Neural cell (in vitro differentiated cells): ENCODE measurements around the gene STUB1. TPM values are rescaled to one million over a fixed set of nuclear protein-coding genes. Genes with fewer than 3 reads are reported as not detected.

Experiments used
- H2AFZ ChIP-seq: fragments of 200-600, 300-800 bp; sonication (generic), shearing (Covaris generic); 2 replicates; pipeline ENCODE4 v1.6.0; 2014; ENCODE audit warnings: low read depth, mild to moderate bottlenecking, antibody characterized with exemption, low read length, moderate library complexity
- H3F3A ChIP-seq: fragments of 200-600 bp; shearing (Covaris generic); 2 replicates; pipeline ENCODE4 v1.6.1; 2016; ENCODE audit warnings: mild to moderate bottlenecking, moderate library complexity, mixed read lengths, antibody characterized with exemption, low read length; ENCODE audit not compliant: insufficient read depth, poor library complexity, severe bottlenecking
- H3K27ac ChIP-seq: fragments of 200-600, 300-800 bp; sonication (generic), shearing (Covaris generic); 2 replicates; pipeline ENCODE4 v1.5.1; 2014; ENCODE audit warnings: mild to moderate bottlenecking, low read length, moderate library complexity
- H3K27me3 ChIP-seq: fragments of 300-800, 200-600 bp; sonication (generic), shearing (Covaris generic); 2 replicates; pipeline ENCODE4 v1.6.0; 2014; ENCODE audit warnings: mild to moderate bottlenecking, low read depth, low read length, moderate library complexity; ENCODE audit not compliant: insufficient read depth
- H3K36me3 ChIP-seq: fragments of 300-800, 200-600 bp; sonication (generic), shearing (Covaris generic); 2 replicates; pipeline ENCODE4 v1.5.1; 2014; ENCODE audit warnings: mild to moderate bottlenecking, antibody characterized with exemption, low read length, moderate library complexity; ENCODE audit not compliant: insufficient read depth
- H3K4me2 ChIP-seq: fragments of 300-800, 200-600 bp; sonication (generic), shearing (Covaris generic); 2 replicates; pipeline ENCODE4 v1.6.0; 2014; ENCODE audit warnings: mild to moderate bottlenecking, low read length
- H3K4me3 ChIP-seq: fragments of 300-800, 200-600 bp; sonication (generic), shearing (Covaris generic); 2 replicates; pipeline ENCODE4 v1.5.1; 2014; ENCODE audit warnings: mild to moderate bottlenecking, low read length, moderate library complexity
- H3K79me2 ChIP-seq: fragments of 200-600 bp; shearing (Covaris generic); replicated peaks from 2 replicates; pipeline ENCODE4 v1.6.0; 2014; ENCODE audit warnings: mild to moderate bottlenecking, low read length, moderate library complexity; ENCODE audit not compliant: insufficient read depth
- H3K9ac ChIP-seq: fragments of 300-800, 200-600 bp; sonication (generic), shearing (Covaris generic); 2 replicates; pipeline ENCODE4 v1.6.1; 2016; ENCODE audit warnings: mild to moderate bottlenecking, low read length, mixed read lengths
- H3K9me2 ChIP-seq: fragments of 200-600 bp; shearing (Covaris generic); 2 replicates; pipeline ENCODE4 v1.6.1; 2016; ENCODE audit warnings: mild to moderate bottlenecking, low read length, mixed read lengths; ENCODE audit not compliant: insufficient read depth
- H3K9me3 ChIP-seq: fragments of 200-600, 300-800 bp; sonication (generic), shearing (Covaris generic); 2 replicates; pipeline ENCODE4 v1.6.1; 2016; ENCODE audit warnings: mild to moderate bottlenecking, mixed run types, low read length, moderate library complexity, mixed read lengths
- H4K20me1 ChIP-seq: fragments of 200-600 bp; shearing (Covaris generic); 2 replicates; pipeline ENCODE4 v1.6.1; 2016; ENCODE audit warnings: mild to moderate bottlenecking, mixed run types; ENCODE audit not compliant: insufficient read depth
- EP300 ChIP-seq: fragments of 450-650 bp; conservative IDR thresholded peaks from 2 replicates; pipeline ENCODE4 v1.6.1; 2014; ENCODE audit warnings: antibody characterized with exemption, mild to moderate bottlenecking, moderate library complexity; ENCODE audit not compliant: poor library complexity, severe bottlenecking
- EZH2 ChIP-seq: fragments of 200-600, 300-800 bp; shearing (Covaris generic), sonication (generic); IDR thresholded peaks from 2 replicates; pipeline ENCODE4 v1.6.1; 2014; ENCODE audit warnings: antibody characterized with exemption, low read length, borderline replicate concordance, mild to moderate bottlenecking; ENCODE audit not compliant: insufficient read depth, poor library complexity, severe bottlenecking
- MXI1 ChIP-seq: fragments of 450-650 bp; conservative IDR thresholded peaks from 2 replicates; pipeline ENCODE4 v1.6.1; 2014; ENCODE audit warnings: antibody characterized with exemption, mild to moderate bottlenecking; ENCODE audit not compliant: poor library complexity, severe bottlenecking
- POLR2AphosphoS5 ChIP-seq: IDR thresholded peaks from 2 replicates; pipeline ENCODE4 v1.6.1; 2012
- RAD21 ChIP-seq: fragments of 450-650 bp; conservative IDR thresholded peaks from 2 replicates; pipeline ENCODE4 v1.6.1; 2014; ENCODE audit warnings: antibody characterized with exemption, mild to moderate bottlenecking, moderate library complexity
- SMC3 ChIP-seq: fragments of 450-650 bp; conservative IDR thresholded peaks from 2 replicates; pipeline ENCODE4 v1.6.1; 2014; ENCODE audit warnings: antibody characterized with exemption, mild to moderate bottlenecking, moderate library complexity; ENCODE audit not compliant: poor library complexity
- TAF1 ChIP-seq: IDR thresholded peaks from 2 replicates; pipeline ENCODE4 v1.6.1; 2012; ENCODE audit warnings: low read depth
- polyA plus RNA-seq: library from polyadenylated mRNA; depleted of rRNA; stranded (reverse); fragments of >200 nt; gene quantifications from 2 replicates; pipeline ENCODE4 v1.2.3, GENCODE V29; 2014
- TF ChIP-seq, protein P1 (sequence below): IDR thresholded peaks from 2 replicates; pipeline ENCODE4 v1.6.1; 2012; ENCODE audit warnings: borderline replicate concordance
- TF ChIP-seq, protein P2 (sequence below): fragments of 450-650 bp; IDR thresholded peaks from 2 replicates; pipeline ENCODE4 v1.5.1; 2014; ENCODE audit warnings: antibody characterized with exemption, mild to moderate bottlenecking, moderate library complexity; ENCODE audit not compliant: poor library complexity, severe bottlenecking

The STUB1 gene
- polyA plus RNA-seq, 1 donor from 2014 or later = 120 TPM

DNA sequence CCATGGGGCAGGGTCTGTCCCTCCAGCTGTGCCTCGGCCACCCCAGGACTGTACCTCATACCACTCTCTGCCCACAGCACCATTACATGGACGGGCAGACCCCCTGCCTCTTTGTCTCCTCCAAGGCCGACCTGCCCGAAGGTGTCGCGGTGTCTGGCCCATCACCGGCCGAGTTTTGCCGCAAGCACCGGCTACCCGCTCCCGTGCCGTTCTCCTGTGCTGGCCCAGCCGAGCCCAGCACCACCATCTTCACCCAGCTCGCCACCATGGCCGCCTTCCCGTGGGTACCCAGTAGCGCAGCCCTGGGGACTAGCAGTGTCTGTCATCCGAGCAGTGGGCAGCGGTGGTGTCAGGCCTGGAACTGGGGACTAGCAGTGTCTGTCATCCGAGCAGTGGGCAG is 7.4 kb upstream of the STUB1 start:
- H3K36me3 ChIP-seq = no peaks in the 10 kb centered on the region

DNA sequence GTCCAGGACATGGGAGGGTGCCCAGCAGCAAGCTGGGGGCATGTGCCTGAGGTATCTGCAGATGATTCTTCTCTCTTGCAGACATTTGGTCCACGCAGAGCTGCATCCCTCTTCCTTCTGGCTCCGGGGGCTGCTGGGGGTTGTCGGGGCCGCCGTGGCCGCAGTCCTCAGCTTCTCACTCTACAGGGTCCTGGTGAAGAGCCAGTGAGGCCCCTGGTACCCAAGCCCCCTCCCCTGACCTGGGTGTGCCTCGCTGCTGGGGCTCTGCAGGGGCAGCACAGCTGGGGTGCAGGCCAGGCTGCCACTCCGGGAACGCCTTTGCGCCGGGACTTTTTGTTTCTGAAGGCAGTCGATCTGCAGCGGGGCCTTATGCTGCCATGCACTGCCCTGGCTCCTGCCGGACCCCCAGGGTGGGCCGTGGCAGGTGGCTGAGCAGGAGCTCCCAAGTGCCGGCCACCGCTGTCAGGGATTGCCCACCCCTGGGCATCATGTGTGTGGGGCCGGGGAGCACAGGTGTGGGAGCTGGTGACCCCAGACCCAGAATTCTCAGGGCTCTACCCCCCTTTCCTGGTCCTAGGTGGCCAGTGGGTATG is 6.7 kb upstream of the STUB1 start:
- no peak overlapping the region for H3K9ac ChIP-seq
- no peaks in the 10 kb centered on the region for H3K36me3 ChIP-seq
- no peak overlapping the region for H3K4me2 ChIP-seq
- H4K20me1 ChIP-seq = no peaks in the 10 kb centered on the region
- H2AFZ ChIP-seq = no peak overlapping the region
- no peaks in the 10 kb centered on the region for H3F3A ChIP-seq
- peaks cover 3% of the 10 kb centered on the region for H3K27me3 ChIP-seq
- peaks cover 4% of the 10 kb centered on the region for H3K79me2 ChIP-seq
- no peaks in the 10 kb centered on the region for H3K9me3 ChIP-seq
- TF ChIP-seq POLR2AphosphoS5 (no peak), EP300 (no peak), EZH2 (no peak), MXI1 (no peak)
- TF ChIP-seq, protein P1, sequence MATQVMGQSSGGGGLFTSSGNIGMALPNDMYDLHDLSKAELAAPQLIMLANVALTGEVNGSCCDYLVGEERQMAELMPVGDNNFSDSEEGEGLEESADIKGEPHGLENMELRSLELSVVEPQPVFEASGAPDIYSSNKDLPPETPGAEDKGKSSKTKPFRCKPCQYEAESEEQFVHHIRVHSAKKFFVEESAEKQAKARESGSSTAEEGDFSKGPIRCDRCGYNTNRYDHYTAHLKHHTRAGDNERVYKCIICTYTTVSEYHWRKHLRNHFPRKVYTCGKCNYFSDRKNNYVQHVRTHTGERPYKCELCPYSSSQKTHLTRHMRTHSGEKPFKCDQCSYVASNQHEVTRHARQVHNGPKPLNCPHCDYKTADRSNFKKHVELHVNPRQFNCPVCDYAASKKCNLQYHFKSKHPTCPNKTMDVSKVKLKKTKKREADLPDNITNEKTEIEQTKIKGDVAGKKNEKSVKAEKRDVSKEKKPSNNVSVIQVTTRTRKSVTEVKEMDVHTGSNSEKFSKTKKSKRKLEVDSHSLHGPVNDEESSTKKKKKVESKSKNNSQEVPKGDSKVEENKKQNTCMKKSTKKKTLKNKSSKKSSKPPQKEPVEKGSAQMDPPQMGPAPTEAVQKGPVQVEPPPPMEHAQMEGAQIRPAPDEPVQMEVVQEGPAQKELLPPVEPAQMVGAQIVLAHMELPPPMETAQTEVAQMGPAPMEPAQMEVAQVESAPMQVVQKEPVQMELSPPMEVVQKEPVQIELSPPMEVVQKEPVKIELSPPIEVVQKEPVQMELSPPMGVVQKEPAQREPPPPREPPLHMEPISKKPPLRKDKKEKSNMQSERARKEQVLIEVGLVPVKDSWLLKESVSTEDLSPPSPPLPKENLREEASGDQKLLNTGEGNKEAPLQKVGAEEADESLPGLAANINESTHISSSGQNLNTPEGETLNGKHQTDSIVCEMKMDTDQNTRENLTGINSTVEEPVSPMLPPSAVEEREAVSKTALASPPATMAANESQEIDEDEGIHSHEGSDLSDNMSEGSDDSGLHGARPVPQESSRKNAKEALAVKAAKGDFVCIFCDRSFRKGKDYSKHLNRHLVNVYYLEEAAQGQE = no peak
- no peaks in the 10 kb centered on the region for H3K9me2 ChIP-seq
- no peak overlapping the region for H3K4me3 ChIP-seq
- no peak overlapping the region for H3K27ac ChIP-seq

More for the DNA sequence above, 7.4 kb upstream of the STUB1 start:
- Histone ChIP-seq H3K79me2 (peaks cover 9% of the 10 kb centered on the region), H2AFZ (no peak overlapping the region), H3F3A (no peaks in the 10 kb centered on the region), H3K27ac (no peak overlapping the region), H4K20me1 (no peaks in the 10 kb centered on the region), H3K9ac (no peak overlapping the region), H3K9me2 (no peaks in the 10 kb centered on the region), H3K27me3 (peaks cover 3% of the 10 kb centered on the region), H3K9me3 (no peaks in the 10 kb centered on the region), H3K4me2 (no peak overlapping the region), H3K4me3 (no peak overlapping the region)
- no peak for TF ChIP-seq RAD21
- TF ChIP-seq, protein P1 = no peak
- no peak for TF ChIP-seq TAF1
- TF ChIP-seq, protein P2, sequence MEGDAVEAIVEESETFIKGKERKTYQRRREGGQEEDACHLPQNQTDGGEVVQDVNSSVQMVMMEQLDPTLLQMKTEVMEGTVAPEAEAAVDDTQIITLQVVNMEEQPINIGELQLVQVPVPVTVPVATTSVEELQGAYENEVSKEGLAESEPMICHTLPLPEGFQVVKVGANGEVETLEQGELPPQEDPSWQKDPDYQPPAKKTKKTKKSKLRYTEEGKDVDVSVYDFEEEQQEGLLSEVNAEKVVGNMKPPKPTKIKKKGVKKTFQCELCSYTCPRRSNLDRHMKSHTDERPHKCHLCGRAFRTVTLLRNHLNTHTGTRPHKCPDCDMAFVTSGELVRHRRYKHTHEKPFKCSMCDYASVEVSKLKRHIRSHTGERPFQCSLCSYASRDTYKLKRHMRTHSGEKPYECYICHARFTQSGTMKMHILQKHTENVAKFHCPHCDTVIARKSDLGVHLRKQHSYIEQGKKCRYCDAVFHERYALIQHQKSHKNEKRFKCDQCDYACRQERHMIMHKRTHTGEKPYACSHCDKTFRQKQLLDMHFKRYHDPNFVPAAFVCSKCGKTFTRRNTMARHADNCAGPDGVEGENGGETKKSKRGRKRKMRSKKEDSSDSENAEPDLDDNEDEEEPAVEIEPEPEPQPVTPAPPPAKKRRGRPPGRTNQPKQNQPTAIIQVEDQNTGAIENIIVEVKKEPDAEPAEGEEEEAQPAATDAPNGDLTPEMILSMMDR = no peak
- TF ChIP-seq POLR2AphosphoS5 = no peak
- no peak for TF ChIP-seq EP300
- no peak for TF ChIP-seq SMC3
- no peak for TF ChIP-seq EZH2
- TF ChIP-seq MXI1 = no peak
